Measurements from ENCODE around the gene CRHR2.

Gene CRHR2

GRCh38 chr7:30618961-30619360 lies 63.3 kb downstream of the CRHR2 start:
- TF ChIP-seq, protein P1, sequence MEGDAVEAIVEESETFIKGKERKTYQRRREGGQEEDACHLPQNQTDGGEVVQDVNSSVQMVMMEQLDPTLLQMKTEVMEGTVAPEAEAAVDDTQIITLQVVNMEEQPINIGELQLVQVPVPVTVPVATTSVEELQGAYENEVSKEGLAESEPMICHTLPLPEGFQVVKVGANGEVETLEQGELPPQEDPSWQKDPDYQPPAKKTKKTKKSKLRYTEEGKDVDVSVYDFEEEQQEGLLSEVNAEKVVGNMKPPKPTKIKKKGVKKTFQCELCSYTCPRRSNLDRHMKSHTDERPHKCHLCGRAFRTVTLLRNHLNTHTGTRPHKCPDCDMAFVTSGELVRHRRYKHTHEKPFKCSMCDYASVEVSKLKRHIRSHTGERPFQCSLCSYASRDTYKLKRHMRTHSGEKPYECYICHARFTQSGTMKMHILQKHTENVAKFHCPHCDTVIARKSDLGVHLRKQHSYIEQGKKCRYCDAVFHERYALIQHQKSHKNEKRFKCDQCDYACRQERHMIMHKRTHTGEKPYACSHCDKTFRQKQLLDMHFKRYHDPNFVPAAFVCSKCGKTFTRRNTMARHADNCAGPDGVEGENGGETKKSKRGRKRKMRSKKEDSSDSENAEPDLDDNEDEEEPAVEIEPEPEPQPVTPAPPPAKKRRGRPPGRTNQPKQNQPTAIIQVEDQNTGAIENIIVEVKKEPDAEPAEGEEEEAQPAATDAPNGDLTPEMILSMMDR (IDR thresholded peaks at IDR 0.05; ENCODE audit: insufficient read depth, low read length, poor library complexity, severe bottlenecking): no peak
- H3K36me3 ChIP-seq (ENCODE audit: control insufficient read depth, insufficient read depth, low read length): peaks cover 9% of the 10 kb centered on the region
- H3K4me3 ChIP-seq (replicated peaks; ENCODE audit: low read depth, low read length): no peak overlapping the region
- DNase-seq (ENCODE audit: extremely low read depth, insufficient read length): no peak
- H3K27me3 ChIP-seq (replicated peaks; ENCODE audit: control insufficient read depth, insufficient read depth, low read length): no peaks in the 10 kb centered on the region

- peaks cover 12% of the 10 kb centered on the region for H3K36me3 ChIP-seq (ENCODE audit: control insufficient read depth, insufficient read depth, low read length)
- DNase-seq (ENCODE audit: extremely low read depth, insufficient read length): no peak
- no peak overlapping the region for H3K4me3 ChIP-seq (replicated peaks; ENCODE audit: low read depth, low read length)
These were observed 64.1 kb downstream of the CRHR2 start for GRCh38 chr7:30618080-30618676.

GRCh38 chr7:30617359-30617758 lies 64.9 kb downstream of the CRHR2 start:
- Histone ChIP-seq H3K4me3 (replicated peaks; ENCODE audit: low read depth, low read length) (no peak overlapping the region), H3K36me3 (ENCODE audit: control insufficient read depth, insufficient read depth, low read length) (peaks cover 15% of the 10 kb centered on the region), H3K27me3 (replicated peaks; ENCODE audit: control insufficient read depth, insufficient read depth, low read length) (no peaks in the 10 kb centered on the region)
- no peak for DNase-seq (ENCODE audit: extremely low read depth, insufficient read length)
- TF ChIP-seq, protein P1 (IDR thresholded peaks at IDR 0.05; ENCODE audit: insufficient read depth, low read length, poor library complexity, severe bottlenecking): no peak

More at GRCh38 chr7:30618080-30618676, 64.1 kb downstream of the CRHR2 start:
- no peaks in the 10 kb centered on the region for H3K27me3 ChIP-seq (replicated peaks; ENCODE audit: control insufficient read depth, insufficient read depth, low read length)
- TF ChIP-seq, protein P1 (IDR thresholded peaks at IDR 0.05; ENCODE audit: insufficient read depth, low read length, poor library complexity, severe bottlenecking): no peak

DNA sequence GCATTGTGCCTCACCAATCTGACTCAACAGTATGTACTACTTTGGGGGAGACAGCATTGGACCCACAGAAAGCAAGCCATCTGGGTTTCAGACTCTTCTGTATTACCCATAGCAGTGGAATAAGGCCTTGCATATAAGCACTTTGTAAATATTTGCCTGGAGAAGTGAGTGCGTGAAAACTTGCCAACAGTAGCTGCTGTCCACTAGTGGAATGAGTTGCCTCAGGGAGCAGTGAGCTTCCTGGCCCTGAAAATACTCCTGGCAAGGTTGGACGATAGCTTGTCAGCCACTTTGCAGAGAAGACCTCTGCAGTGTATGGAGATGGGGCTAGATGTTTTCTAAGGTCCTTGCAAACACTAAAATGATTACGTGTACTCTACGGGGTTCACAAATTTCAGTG lies 65.9 kb downstream of the CRHR2 start:
- no peak overlapping the region for H3K4me3 ChIP-seq (replicated peaks; ENCODE audit: low read depth, low read length)
- TF ChIP-seq, protein P1 (IDR thresholded peaks at IDR 0.05; ENCODE audit: insufficient read depth, low read length, poor library complexity, severe bottlenecking): no peak
- peaks cover 14% of the 10 kb centered on the region for H3K36me3 ChIP-seq (ENCODE audit: control insufficient read depth, insufficient read depth, low read length)
- no peak for DNase-seq (ENCODE audit: extremely low read depth, insufficient read length)
- no peaks in the 10 kb centered on the region for H3K27me3 ChIP-seq (replicated peaks; ENCODE audit: control insufficient read depth, insufficient read depth, low read length)

DNA sequence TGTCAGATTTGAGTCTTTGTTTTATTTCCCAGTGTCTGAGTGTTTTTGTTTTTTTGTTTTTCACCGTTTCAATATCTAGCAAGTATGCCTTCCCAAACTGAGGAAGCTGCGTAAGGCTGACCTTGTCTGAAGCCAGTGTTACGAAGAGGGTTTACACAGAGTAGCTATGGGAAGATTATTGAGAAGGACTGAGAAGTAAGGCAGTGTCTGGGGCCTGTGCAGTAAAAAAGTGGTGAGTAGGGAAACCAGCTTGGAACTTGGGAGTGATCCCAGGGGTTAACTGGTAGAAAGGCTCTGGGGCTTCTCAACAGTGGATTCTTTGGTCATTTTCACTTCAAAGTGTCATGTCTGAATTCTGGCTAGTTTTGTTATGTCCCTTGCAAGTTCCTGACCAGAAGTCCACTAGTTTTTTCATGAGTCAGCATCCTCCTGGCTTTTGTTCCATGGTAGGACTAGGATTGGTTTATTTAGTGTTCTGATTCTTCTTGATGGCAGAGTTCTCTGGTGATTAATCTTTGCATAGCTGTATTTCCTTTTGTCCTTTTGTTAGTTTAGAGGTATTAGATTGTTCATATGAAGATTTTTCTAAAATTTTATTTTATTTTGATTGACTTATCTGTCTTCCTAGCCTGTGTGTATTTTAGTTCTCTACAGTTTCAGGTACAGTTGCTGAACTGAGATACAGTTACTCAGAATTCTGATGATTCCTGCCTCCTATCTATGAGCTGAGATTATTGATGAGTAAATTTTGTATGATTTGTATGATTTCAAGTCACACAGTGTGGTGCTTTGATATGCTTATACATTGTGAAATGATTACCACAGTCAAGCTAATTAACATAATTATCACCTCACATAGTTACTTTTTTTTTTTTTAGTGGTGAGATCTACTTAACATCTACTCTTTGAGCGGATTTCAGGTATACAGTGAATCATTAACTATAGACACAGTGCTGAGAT lies 68.6 kb downstream of the CRHR2 start:
- DNase-seq (ENCODE audit: extremely low read depth, insufficient read length): no peak
- Histone ChIP-seq H3K4me3 (replicated peaks; ENCODE audit: low read depth, low read length) (no peak overlapping the region), H3K27me3 (replicated peaks; ENCODE audit: control insufficient read depth, insufficient read depth, low read length) (no peaks in the 10 kb centered on the region), H3K36me3 (ENCODE audit: control insufficient read depth, insufficient read depth, low read length) (peaks cover 10% of the 10 kb centered on the region)
- TF ChIP-seq, protein P1 (IDR thresholded peaks at IDR 0.05; ENCODE audit: insufficient read depth, low read length, poor library complexity, severe bottlenecking): no peak
